GM21825 (cell line): Measurements from ENCODE around the gene TRABD2B.

Experiments
- ATAC-seq: cut with Tn5 transposase; IDR thresholded peaks from one replicate; pipeline ENCODE4 v1.9.1; 2021; ENCODE audit warnings: mild to moderate bottlenecking, moderate library complexity; ENCODE audit not compliant: unreplicated experiment

The TRABD2B gene

DNA sequence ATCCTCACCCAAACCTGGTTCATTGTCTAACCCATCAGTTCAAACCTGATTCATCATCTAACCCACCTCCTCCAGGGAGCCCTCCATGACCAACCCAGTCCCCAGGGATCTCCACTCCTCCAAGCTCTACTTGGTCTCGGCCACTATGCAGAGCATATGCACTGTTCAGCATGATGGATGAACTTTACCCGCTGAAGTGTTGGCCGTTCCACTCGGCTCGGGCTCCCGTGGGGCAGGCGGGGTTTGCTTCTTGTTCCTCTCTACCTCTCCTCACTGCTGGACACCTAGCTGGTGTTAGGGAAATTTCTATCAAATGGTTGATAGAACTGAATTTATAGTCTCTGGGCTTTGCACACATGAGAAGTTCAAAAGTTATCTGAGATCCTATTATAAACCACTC lies 111.0 kb downstream of the TRABD2B start:
- ATAC-seq: no peak

GRCh38 chr1:47885062-47885830 lies 111.9 kb downstream of the TRABD2B start:
- ATAC-seq: no peak

DNA sequence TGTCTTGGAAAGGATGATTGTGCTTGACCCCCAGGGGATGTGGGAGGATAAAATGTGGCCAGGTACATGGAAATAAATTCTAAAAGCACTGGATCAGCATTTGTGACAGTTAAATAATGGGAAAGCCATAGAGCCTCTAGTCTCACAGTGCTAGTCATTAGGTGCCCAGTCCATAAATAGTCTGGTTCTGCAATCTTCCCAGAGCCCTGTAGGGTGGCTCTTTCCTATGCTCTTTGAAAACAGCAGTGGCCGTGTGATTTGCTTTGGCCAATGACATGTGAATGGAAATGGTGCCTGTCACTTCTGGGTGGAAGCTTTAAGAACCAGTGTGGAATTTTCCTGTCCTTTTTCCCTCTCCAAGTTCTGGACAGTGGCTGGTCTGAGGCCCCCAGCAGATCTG lies 113.2 kb downstream of the TRABD2B start:
- ATAC-seq: no peak

DNA sequence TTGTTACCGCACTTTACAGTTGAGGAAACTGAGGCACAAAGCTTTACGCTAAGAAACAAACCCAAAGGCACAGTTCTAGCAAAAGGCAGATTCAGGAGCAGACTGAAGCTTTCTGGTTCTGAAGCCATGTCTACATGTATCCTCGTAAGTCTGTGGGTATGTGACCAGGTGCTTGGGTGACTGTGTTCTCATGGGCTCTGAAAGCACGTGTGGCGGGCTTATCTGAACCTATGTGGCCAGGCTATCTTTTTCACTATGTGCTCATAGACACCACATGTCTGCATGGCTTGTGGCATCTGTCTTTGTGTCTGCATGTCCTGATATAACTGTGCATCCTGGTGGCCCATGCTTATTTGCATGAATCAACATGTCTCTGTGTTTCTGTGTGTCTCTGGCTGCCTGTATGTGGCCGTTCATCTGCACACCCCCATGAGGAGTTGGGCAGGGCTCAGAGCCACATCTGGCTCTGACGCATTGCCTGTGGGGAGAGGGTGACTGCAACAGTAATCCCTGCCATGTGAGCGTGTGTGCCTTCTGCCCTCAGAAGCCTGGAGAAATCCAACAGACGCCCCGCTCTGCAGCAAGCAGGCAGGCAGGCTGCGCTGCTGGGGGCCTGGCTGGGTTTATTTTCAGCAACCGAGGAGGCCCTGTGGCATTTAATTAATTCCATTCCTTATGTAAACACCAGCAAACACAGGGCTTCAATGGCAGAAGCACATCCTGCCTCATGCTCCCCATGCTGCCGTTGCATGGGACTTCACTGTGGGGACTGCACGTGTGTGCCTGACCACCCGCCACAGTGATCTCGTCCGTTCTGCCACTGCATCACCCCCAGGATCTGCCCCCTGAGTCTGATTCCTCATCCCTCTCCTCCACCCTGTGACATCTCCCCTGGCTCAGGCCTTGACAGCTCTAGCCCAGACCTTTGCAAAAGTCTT lies 115.4 kb downstream of the TRABD2B start:
- ATAC-seq: no peak

DNA sequence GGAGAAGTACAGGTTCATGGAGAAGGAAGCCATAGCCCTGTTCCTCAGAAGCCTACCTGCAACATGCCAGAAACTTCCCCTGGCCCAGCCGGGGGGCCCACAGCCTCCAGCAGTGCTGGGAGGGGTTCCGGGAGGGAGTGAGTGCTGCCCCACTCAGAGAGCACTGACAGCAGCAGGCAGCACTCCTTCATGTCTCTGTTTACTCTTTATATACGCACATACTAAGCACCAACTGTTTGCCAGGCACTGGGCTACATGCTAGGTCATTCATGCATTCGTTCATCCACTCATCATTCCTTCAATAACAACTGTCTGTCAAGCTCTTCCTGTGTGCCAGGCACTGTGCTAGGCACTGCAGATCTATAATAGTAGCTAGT lies 120.6 kb downstream of the TRABD2B start:
- ATAC-seq: no peak

DNA sequence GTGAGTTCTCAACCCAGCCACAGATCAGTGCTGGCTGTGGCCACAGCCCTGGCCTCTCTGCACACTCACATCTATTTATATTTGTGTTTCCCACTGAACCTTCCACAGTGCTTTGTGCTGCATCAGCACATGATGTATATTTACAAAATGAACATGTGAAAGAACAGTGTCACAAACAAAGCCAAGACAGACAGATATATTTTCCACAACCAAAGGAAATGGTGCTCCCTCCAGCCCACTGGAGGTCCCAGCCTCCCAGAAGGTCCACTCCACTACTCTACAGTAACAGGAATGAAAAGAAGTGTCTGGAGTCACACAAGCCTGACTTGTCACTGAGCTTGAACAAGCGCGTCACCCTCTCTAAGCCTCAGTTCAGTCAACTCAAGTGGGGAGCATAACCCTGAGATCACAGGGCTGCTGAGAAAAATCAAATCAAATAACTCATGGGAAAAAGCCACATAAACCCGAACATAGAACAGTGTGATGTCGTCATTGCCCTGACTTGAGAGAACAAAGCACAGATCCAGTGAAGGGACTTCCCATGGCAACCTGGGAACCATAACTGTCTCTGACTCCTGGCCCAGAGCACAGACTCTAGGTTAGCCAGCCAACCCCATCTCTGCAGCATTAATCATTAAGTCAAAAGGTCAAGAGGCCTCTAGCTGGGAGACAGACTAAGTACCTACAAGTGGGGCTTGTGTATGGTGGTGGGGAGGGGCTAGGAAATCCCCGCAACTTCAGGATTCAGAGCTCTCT lies 121.2 kb downstream of the TRABD2B start:
- no peak for ATAC-seq

DNA sequence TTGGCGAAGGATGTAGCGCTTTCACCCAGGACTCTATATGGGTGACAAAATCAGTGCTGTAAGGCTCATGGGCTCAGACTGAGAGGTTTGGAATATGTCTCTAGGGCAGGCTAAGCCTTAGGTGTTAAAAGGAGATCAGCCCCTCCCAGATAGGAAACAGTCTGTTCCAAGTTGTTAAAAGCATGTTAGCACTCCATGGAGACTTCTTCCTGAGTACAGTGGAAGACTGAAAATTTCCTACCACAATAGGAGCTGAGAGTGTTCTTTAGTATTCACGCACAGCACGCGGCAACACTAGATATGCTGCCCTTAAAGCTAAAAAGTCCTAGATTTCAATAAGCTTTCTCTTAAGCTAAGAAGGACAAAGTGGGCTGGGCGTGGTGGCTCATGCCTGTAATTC lies 122.1 kb downstream of the TRABD2B start:
- ATAC-seq: no peak

DNA sequence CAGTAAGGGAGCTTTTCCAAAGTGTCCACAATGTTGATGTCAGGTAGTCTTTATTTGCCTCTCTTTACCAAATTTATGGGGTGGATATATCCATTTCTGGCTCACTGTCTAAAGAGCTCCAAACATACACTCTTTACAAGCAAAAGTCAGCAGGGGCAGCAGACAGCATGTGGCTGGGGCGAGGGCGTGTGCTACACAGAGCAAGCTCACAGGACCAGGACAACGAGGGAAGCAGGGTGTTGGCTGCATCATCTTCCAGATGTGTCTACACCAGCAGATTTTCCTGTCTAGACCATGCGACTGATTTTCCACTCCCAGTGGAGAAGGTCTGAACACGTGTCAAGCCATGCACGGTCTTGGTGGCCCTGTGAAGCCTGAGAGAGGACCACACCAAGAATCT lies 123.8 kb downstream of the TRABD2B start:
- no peak for ATAC-seq

DNA sequence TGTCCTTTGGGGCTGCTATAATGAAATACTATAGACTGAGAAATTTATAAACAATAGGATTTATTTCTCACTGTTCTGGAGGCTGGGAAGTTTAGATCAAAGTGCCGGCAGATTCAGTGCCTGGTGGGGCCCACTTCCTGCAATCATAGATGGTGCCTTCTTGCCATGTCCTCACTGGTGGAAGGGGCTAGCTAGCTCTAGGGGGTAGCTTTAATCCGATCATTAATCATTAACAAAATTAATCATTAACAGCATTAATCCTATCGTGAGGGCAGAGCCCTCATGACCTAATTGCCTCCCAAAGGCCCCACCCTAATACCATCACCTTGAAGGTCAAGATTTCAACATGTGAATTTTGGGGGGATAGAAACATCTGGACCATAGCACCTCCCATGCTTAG lies 124.3 kb downstream of the TRABD2B start:
- no peak for ATAC-seq

GRCh38 chr1:47871799-47872353 lies 125.3 kb downstream of the TRABD2B start:
- no peak for ATAC-seq

DNA sequence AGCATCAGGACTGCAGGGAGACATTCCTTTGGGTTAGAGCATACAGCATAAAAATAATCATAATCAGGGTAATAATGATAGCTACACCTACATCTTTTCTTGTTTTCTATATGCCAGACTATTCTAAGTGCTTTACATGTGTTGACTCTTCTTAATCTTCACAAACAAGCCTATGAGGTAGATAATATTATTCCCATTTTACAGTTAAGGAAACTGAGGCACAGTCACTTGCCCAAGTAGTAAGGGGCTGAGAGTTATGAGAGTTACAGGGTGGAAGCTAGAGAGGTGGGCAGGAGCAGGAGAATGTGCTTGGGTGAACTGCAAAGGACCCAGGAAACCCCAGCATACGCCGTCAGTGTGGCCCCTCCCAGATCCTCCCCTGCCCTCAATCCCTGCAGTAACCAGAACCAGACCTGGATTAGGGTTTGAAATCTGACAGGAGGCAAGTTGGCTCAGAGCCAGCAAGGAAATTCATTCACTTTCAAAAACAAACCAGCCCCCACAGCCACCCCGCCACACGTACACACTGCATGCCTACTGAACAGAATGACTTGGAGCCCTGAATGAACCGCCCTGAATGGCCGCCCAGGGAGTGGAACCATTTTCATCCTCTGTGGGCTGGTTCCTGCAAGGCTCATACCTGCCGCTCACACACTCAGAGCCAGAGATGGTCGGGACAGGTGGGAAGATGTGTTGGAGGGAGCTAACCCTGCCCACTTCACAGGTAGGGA lies 126.1 kb downstream of the TRABD2B start:
- ATAC-seq: no peak

GRCh38 chr1:47870480-47870879 lies 126.7 kb downstream of the TRABD2B start:
- ATAC-seq: no peak

DNA sequence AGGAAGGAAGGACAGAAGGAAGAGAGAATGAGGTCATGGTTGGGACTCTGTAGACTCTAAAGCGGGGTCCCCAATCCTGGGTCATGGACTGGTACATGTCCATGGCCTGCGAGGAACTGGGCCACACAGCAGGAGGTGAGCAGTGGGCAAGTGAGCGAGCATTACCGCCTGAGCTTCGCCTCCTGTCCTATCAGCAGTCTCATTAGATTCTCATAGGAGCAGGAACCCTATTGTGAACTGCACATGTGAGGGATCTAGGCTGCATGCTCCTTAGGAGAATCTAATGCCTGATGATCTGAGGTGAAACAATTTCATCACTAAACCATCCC lies 128.9 kb downstream of the TRABD2B start:
- no peak for ATAC-seq

GRCh38 chr1:47867438-47868347 lies 129.5 kb downstream of the TRABD2B start:
- ATAC-seq: no peak

- no peak for ATAC-seq
Measured at GRCh38 chr1:47866601-47867437, 130.4 kb downstream of the TRABD2B start.

- ATAC-seq: no peak
Measured at GRCh38 chr1:47865881-47866535, 131.2 kb downstream of the TRABD2B start.

DNA sequence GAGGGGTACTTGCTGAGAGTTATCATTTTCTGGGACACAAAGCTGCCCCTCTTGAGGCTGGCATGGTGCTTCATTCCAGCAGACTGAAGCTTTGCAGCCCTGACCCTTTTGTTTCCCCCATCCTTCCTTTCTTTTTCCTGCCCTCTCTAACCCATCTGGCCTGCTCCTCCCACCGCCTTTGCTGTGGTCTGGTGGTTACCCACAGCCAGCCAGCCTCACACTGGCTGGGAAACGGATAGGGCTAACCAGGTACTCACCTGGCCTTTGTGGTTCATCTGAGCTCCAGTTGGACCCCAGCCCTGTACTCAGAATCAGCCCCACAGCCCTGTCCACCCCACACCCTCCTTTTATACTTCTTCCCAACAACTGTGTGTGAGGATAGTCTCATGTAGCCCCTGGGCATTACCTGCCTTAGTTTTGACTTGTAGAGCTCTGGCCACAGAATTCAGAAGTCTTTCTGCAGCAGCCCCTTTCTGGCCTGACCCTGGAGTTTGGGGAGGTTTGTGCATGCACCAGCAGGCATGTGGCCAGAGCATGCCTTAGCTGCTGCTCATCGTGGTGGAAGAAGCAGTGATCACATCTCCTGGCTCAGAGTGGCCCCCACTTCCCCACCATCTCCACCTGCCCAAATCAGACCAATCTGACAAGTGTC lies 138.0 kb downstream of the TRABD2B start:
- ATAC-seq: no peak

- ATAC-seq: no peak
Measured at GRCh38 chr1:47856996-47857395, 140.2 kb downstream of the TRABD2B start.
